ENCODE results near the gene CHMP4A.

DNA sequence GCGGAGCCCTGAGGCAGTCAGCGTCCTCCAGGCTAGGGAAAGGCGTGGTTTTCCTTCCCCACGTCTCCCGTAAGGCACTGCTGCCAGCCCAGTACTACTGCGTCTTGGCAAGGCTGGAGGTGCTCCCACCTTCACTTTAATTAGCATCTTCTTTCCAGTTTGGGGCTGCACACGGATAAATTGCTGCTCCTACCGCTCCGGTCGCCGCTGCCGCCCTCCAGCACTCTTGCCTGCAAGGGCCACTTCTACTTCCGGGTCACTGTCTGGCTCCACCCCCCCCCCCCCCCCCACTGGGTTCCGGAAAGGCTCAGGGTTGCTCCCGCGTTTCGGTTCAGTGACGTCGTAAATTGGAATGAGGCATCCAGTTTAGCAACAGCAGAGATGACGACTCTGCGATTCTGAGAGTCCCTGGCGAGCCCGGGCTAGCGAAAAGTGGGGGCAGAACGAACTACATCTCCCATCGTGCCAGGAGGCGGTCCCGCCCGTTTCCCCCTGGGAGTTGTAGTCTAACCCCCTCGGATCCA, 18.9 kb upstream of the CHMP4A start, which contains the start of gene NEDD8:
- TF ChIP-seq POLR2A (IDR thresholded peaks at IDR 0.05) (peak; percentile 35 to 60), EP300 (IDR thresholded peaks at IDR 0.05) (no peak)
- TF ChIP-seq, protein P1, sequence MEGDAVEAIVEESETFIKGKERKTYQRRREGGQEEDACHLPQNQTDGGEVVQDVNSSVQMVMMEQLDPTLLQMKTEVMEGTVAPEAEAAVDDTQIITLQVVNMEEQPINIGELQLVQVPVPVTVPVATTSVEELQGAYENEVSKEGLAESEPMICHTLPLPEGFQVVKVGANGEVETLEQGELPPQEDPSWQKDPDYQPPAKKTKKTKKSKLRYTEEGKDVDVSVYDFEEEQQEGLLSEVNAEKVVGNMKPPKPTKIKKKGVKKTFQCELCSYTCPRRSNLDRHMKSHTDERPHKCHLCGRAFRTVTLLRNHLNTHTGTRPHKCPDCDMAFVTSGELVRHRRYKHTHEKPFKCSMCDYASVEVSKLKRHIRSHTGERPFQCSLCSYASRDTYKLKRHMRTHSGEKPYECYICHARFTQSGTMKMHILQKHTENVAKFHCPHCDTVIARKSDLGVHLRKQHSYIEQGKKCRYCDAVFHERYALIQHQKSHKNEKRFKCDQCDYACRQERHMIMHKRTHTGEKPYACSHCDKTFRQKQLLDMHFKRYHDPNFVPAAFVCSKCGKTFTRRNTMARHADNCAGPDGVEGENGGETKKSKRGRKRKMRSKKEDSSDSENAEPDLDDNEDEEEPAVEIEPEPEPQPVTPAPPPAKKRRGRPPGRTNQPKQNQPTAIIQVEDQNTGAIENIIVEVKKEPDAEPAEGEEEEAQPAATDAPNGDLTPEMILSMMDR (IDR thresholded peaks at IDR 0.05) = peak in 1 of 4 experiments; percentile 5

All from gastroesophageal sphincter (tissue), 3 donors.